Upper lobe of right lung (tissue), 1 donor: ENCODE data around the gene IL19. TPM values are rescaled to one million over a fixed set of nuclear protein-coding genes. Genes with fewer than 3 reads are reported as not detected.

Source experiments
- ATAC-seq: fragments of 200-7000 bp; cut with Tn5 transposase; one replicate; pipeline ENCODE4 v1.9.1; 2020; ENCODE audit warnings: mild to moderate bottlenecking, moderate library complexity
- DNase-seq: peaks from one replicate; pipeline ENCODE4 v3.0.0-alpha.2; 2020
- H3K27ac ChIP-seq: fragments of 200-600 bp; one replicate; pipeline ENCODE4 v1.8.0; 2022
- H3K27me3 ChIP-seq: fragments of 200-600 bp; one replicate; pipeline ENCODE4 v1.8.0; 2022; ENCODE audit warnings: mild to moderate bottlenecking
- H3K36me3 ChIP-seq: fragments of 200-600 bp; one replicate; pipeline ENCODE4 v1.8.0; 2022
- H3K4me1 ChIP-seq: fragments of 200-600 bp; one replicate; pipeline ENCODE4 v1.8.0; 2022
- H3K4me3 ChIP-seq: fragments of 200-600 bp; one replicate; pipeline ENCODE4 v1.8.0; 2022; ENCODE audit warnings: mild to moderate bottlenecking
- H3K9me3 ChIP-seq: fragments of 200-600 bp; one replicate; pipeline ENCODE4 v1.8.0; 2022
- CTCF ChIP-seq: fragments of 200-600 bp; IDR thresholded peaks from one replicate; pipeline ENCODE4 v1.8.0; 2022; ENCODE audit warnings: antibody characterized with exemption
- intact Hi-C: fragments of 100-400 bp; cut with DNase I; formaldehyde crosslinking; loops from one replicate; pipeline ENCODE4 v1.11.0; 2022
- total RNA-seq: library from RNA; stranded (reverse); fragmentation: NEBNext Ultra II Directional; extraction: Animal tissue kit (Norgen Biotek cat#: 25700); gene quantifications from one replicate; pipeline ENCODE4 v1.2.1, GENCODE V29; 2021
- donor health status: DM: no; HTN: yes; CAD: no; lungs with severe emphysema.

Gene IL19
- total RNA-seq, 1 donor from 2014 or later: not detected

- Histone ChIP-seq H3K4me1 (peaks cover 6% of the 10 kb centered on the region), H3K9me3 (no peaks in the 10 kb centered on the region), H3K27ac (no peak overlapping the region), H3K27me3 (no peaks in the 10 kb centered on the region), H3K4me3 (no peak overlapping the region), H3K36me3 (no peaks in the 10 kb centered on the region)
- TF ChIP-seq CTCF: no peak
- ATAC-seq (peak; percentile 59), DNase-seq (no peak)
- intact Hi-C loops: no loop called here
Observed at GRCh38 chr1:206833106-206833680, 62.6 kb downstream of the IL19 start.

GRCh38 chr1:206833801-206834200 lies 63.2 kb downstream of the IL19 start:
- Histone ChIP-seq H3K4me3 (no peak overlapping the region), H3K27me3 (no peaks in the 10 kb centered on the region), H3K9me3 (no peaks in the 10 kb centered on the region), H3K36me3 (no peaks in the 10 kb centered on the region), H3K27ac (no peak overlapping the region), H3K4me1 (peaks cover 6% of the 10 kb centered on the region)
- ATAC-seq (peak; percentile 69), DNase-seq (no peak)
- no peak for TF ChIP-seq CTCF
- intact Hi-C loops: no loop called here

- peaks cover 6% of the 10 kb centered on the region for H3K4me1 ChIP-seq
- DNase-seq: no peak
- H3K27me3 ChIP-seq: no peaks in the 10 kb centered on the region
- intact Hi-C loops: no loop called here
- TF ChIP-seq CTCF: no peak
- H3K4me3 ChIP-seq: no peak overlapping the region
- H3K9me3 ChIP-seq: no peaks in the 10 kb centered on the region
- no peak overlapping the region for H3K27ac ChIP-seq
- no peak for ATAC-seq
- no peaks in the 10 kb centered on the region for H3K36me3 ChIP-seq
Observed at GRCh38 chr1:206834217-206834616, 63.6 kb downstream of the IL19 start.

- no peak for TF ChIP-seq CTCF
- peaks cover 6% of the 10 kb centered on the region for H3K4me1 ChIP-seq
- ATAC-seq: peak; percentile 82
- H3K36me3 ChIP-seq: no peaks in the 10 kb centered on the region
- no peak overlapping the region for H3K27ac ChIP-seq
- H3K4me3 ChIP-seq: no peak overlapping the region
- no peaks in the 10 kb centered on the region for H3K9me3 ChIP-seq
- intact Hi-C loops: no loop called here
- H3K27me3 ChIP-seq: no peaks in the 10 kb centered on the region
- DNase-seq: no peak
Observed at GRCh38 chr1:206834711-206835110, 64.1 kb downstream of the IL19 start.

GRCh38 chr1:206835186-206835585 lies 64.6 kb downstream of the IL19 start:
- DNase-seq (no peak), ATAC-seq (no peak)
- no peak overlapping the region for H3K4me3 ChIP-seq
- H3K9me3 ChIP-seq: no peaks in the 10 kb centered on the region
- no peaks in the 10 kb centered on the region for H3K27me3 ChIP-seq
- peaks cover 6% of the 10 kb centered on the region for H3K4me1 ChIP-seq
- no peak overlapping the region for H3K27ac ChIP-seq
- no peaks in the 10 kb centered on the region for H3K36me3 ChIP-seq
- no peak for TF ChIP-seq CTCF
- intact Hi-C loops: no loop called here

- H3K36me3 ChIP-seq: no peaks in the 10 kb centered on the region
- no peaks in the 10 kb centered on the region for H3K27me3 ChIP-seq
- no peak for DNase-seq
- ATAC-seq: no peak
- H3K4me1 ChIP-seq: peaks cover 6% of the 10 kb centered on the region
- intact Hi-C loops: no loop called here
- TF ChIP-seq CTCF: no peak
- H3K4me3 ChIP-seq: no peak overlapping the region
- H3K9me3 ChIP-seq: no peaks in the 10 kb centered on the region
- H3K27ac ChIP-seq: no peak overlapping the region
Observed at GRCh38 chr1:206836111-206836510, 65.5 kb downstream of the IL19 start.
